HG03442 (cell line): Measurements from ENCODE around the gene RTKN2.
"Not testable (repeated sequence)": the region's sequence is repeated elsewhere in the genome, so short reads cannot be mapped to it uniquely, and the experiment has no call there.

ENCODE experiments used
- ATAC-seq: cut with Tn5 transposase; IDR thresholded peaks from one replicate; pipeline ENCODE4 v1.9.1; 2021; ENCODE audit warnings: mild to moderate bottlenecking, moderate library complexity; ENCODE audit not compliant: unreplicated experiment

RTKN2 gene

GRCh38 chr10:62261666-62262065 lies 7.0 kb downstream of the RTKN2 start:
- no peak for ATAC-seq

DNA sequence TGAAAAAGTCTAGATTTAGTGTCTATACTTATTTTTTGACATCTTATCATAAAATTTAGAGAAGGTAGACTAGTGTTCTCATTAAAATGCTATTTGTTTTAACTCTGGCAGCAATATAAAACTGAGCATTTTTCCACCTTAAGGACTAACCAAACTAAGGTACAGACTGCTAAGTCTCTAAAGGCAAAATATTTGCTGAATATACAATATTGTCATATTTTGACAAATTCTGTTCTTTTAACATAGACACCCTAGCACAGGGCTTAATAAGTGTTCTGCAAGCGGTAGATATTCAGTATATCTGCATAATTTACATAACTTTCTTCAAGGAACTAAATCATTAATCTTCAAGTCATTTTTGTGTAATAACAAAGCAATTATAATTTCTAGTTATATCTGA lies 8.6 kb downstream of the RTKN2 start:
- ATAC-seq: no peak

GRCh38 chr10:62259456-62259855 lies 9.2 kb downstream of the RTKN2 start:
- no peak for ATAC-seq

DNA sequence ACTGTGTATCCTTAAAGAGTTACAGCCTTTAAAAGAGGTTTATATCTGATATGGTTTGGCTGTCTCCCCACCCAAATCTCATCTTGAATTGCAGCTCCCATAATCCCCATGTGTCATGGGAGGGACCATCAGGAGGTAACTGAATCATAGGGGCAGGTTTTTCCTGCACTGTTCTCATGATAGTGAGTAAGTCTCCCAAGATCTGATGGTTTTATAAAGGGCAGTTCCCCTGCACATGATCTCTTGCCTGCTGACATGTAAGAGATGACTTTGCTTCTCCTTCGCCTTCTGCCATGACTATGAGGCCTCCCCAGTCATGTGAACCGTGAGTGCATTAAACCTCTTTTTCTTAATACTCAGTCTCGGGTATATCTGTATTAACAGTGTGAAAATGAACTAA lies 9.7 kb downstream of the RTKN2 start:
- ATAC-seq: no peak

DNA sequence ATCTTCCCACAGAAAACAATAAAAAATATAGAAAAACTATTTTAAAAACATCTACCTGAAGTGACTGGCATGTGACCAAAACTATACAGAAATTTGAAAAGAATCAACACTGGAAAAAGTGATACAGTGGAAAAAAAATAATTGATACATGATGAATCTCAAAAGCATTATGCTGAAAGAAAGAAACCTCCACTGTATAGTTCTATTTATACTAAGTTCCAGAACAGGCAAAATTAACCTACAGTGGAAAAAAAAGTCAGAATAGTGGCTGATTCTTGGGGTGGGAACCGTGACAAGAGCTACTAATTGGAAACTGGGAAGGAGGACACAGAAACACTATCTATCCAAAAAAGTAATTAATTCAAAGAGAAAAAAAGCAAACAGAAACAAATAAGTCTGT lies 14.9 kb downstream of the RTKN2 start:
- ATAC-seq: no peak

GRCh38 chr10:62252051-62252450 lies 16.6 kb downstream of the RTKN2 start:
- no peak for ATAC-seq

GRCh38 chr10:62250594-62251198 lies 17.9 kb downstream of the RTKN2 start:
- ATAC-seq: no peak

DNA sequence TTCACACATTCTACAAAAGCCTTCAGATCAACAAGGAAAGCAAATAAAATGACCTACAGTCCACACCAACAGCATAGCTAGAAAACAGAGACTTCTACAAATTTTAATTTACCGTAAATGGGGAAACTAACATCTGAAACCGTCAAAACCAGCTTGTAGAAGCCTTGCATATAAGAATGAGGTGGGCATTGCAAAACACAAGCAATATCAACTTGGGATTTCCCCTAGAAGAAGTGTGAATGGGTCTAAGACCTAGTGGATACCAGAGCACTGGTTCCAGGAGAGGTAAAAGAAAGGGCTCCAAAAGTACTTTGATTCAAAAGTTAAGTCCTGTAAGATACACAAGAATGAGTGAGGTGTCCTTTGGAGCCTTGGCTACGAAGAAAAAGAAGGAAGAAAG lies 18.7 kb downstream of the RTKN2 start:
- no peak for ATAC-seq

- no peak for ATAC-seq
Observed at GRCh38 chr10:62248465-62248864, 20.2 kb downstream of the RTKN2 start.

DNA sequence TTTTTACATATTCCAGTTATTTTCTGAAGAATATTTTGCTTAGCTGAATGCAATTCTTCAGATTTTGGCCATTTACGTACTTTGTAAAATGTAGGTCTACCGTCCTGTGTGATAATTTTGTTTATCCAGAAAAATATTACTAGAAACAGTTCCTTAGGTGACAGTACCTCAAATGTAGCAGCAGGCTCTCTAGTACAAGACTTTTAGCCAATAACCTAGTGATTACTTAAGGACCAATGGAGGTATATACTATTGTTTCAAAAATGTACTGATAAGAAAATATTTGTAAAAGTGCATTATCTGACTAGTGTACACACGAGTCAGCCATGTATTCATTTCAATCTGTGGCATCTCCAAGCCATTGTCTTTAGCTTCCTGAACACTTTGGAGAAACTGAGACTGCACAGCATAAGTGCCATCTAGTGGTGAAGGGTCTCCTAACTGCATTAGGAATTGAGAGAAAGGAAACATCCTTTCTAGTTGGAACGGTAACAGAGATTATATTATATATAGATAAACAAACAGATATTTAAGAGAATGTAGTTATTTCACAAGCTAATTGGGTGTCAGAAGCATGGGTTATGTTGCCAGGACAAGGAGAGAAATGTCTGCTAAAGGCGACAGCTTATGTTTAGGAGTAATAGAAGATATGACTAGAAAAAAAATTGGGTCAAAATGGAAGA lies 23.7 kb downstream of the RTKN2 start:
- ATAC-seq: peak; percentile 66

DNA sequence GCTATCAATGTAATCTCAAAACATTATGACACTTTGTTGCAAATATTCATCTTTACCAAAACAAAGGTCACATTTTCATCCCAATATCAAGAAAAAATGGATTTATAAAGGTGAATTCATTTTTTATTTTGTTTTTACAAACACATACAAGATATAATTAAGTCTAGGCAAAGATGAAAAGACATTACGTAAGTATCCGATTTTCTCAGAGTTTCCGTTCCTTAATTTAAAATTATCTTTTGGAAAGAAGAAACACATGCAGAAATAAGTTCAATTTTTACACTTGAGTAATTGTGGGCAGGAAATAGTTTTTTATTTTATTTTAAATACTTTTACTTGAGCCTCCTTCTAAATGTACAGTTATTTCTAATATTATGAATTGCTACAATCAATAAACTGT lies 24.6 kb downstream of the RTKN2 start:
- ATAC-seq: no peak

GRCh38 chr10:62243647-62243997 lies 25.0 kb downstream of the RTKN2 start:
- ATAC-seq: peak; percentile 23

GRCh38 chr10:62242965-62243646 lies 25.5 kb downstream of the RTKN2 start:
- peak; percentile 89 for ATAC-seq

DNA sequence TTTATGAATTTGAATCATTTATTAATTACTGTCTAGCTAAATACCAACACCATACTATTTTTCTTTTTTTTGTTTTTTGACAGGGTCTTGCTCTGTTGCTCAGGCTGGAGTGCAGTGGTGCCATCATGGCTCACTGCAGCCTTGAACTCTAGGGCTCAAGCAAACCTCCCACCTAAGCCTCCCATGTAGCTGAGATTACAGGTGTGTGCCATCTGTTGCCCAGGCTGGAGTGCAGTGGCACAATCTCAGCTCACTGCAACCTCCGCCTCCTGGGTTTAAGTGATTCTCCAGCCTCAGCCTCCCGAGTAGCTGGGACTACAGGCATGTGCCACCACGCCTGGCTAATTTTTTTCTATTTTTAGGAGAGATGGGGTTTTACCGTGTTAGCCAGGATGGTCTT lies 27.1 kb downstream of the RTKN2 start:
- not testable (repeated sequence) for ATAC-seq

- no peak for ATAC-seq
Observed at GRCh38 chr10:62239994-62240393, 28.6 kb downstream of the RTKN2 start.

DNA sequence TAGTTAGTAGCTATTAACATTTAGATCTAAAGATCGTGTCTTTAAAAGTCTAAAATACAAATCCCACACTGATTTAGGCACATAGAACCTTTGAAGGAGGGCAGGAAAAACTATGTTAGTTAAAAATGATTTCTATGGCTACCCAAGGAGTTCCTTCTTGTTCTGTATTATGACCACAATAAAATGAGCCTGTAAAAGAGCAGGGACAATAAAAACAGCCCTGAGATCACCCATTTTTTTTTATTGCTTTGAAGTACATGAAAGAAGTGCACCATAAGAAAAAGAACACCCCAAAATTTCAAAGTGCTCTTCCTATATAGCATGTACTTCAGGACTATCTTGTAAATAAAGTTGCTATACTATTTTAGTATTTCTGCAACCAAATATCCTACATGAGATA lies 29.8 kb downstream of the RTKN2 start:
- ATAC-seq: no peak

DNA sequence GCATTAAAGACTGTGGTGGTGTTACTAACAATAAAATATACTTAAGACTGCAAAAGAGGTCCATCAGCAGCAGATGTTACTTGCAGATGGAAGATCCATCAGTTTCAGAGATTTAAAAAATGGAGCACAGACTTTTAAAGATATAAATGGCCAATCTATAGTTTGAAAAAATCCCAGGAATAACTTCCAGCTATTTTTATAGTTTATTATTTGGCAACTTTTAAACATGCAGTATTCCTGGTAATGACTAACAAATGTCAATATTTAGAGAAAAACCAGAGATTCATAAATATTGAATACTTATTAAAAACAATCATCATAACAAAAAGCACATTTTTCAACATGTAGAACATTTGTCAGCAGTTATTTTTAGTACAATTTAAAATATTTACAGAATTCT lies 30.7 kb downstream of the RTKN2 start:
- ATAC-seq: no peak

- no peak for ATAC-seq
Observed at GRCh38 chr10:62237506-62237905, 31.1 kb downstream of the RTKN2 start.

- ATAC-seq: no peak
Observed at GRCh38 chr10:62234077-62234605, 34.5 kb downstream of the RTKN2 start.

GRCh38 chr10:62233356-62234076 lies 35.1 kb downstream of the RTKN2 start:
- ATAC-seq: no peak

- no peak for ATAC-seq
Observed at GRCh38 chr10:62231805-62232204, 36.8 kb downstream of the RTKN2 start.

DNA sequence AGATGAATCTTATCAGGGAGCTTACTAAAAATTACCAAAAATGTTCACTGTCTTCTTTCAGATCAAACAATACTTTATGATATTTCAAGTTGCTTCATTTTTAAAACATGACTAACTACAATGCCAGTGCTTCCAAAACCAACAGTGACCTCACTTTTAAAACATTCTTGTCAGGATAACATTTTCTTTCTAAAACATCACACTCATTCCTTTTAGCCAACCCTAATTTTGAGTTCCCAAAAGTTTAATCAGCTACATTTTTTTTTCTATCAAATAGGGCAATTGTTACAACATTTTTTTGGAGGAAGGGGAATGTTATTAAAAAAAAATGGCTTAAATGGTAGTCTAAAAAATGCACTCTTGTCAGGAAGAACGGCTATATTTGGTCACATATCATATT lies 37.3 kb downstream of the RTKN2 start:
- ATAC-seq: no peak
